ENCODE measurements around the gene FBP1. TPM values are rescaled to one million over a fixed set of nuclear protein-coding genes. Genes with fewer than 3 reads are reported as not detected.
"Not testable (repeated sequence)": the region's sequence is repeated elsewhere in the genome, so short reads cannot be mapped to it uniquely, and the experiment has no call there.

FBP1 gene
- total and polyA plus RNA-seq, 2 donors (not counting 3 experiments of a cell fraction or from before 2014, with no cell fraction given): 2.5 to 3.8 TPM

DNA sequence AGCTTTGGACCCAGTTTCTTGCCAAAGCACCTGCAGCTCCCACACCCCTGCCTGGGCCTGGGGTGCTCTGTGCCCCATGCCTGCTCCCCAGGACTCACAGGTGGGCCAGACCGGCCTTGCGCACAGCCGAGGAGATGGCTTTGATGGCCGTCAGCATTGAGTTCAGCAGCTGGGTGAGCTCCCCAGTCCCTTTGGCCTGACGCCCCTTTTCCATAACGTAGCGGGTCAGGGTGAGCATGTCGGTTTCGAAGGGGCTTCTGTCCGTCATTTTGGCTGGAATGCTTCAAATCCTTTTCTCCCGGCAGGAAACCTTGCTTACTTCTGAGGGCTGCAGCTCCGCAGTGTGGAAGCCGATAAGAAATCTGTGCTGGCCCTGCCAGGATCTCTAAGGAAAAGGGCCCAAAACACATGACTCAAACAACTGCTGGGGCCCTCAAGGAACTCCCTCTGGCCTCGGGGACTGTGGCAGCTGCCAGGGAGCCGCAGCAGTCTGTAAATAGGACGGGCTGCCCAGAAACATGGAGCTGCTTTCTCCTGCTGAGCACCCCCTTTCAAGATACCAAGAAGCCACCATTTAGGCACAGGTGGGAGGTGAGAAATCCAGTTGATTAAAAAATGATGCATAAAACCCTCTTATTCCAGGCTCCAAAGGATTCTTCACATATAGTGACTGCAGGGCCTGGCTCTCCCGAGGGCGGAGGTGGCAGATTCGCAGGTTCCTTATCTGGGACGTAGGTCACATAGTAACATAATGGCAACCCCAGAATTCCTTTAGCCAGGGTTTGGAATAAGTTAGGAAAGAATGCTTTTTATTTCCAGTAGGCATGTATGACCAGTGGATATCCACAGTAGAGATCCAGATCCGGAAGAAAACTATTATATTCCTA is 45.6 kb downstream of the FBP1 start, which contains the start of gene FBP2:
Gene FBP2 (minus strand): TSS at position 366 of the 887 bp plus-strand sequence. CDS start 98 bp downstream, at position 268.
- Histone ChIP-seq H4K20me1 (replicated peaks; ENCODE audit: control insufficient read depth, extremely low read depth, insufficient read depth, low read length) (no peaks in the 10 kb centered on the region), H3K4me1 (ENCODE audit: control insufficient read depth, extremely low read depth, insufficient read depth, low read length) (no peaks in the 10 kb centered on the region), H3K4me2 (ENCODE audit: insufficient read depth, low read length) (no peak within 1 kb of the TSS), H3K9ac (replicated peaks; ENCODE audit: extremely low read depth, insufficient read depth, low read length) (no peak within 1 kb of the TSS), H3K27me3 (ENCODE audit: control insufficient read depth in 2 of 2, insufficient read depth in 2 of 2, low read length in 2 of 2) (no peaks in the 10 kb centered on the region), H2AFZ (ENCODE audit: low read depth, low read length) (no peak within 1 kb of the TSS), H3K4me3 (replicated peaks in 1 of 3; ENCODE audit: insufficient read depth in 1 of 3, low read depth in 1 of 3, low read length in 3 of 3) (no peak within 1 kb of the TSS), H3K9me3 (replicated peaks; ENCODE audit: control insufficient read depth, insufficient read depth, low read length) (no peaks in the 10 kb centered on the region), H3K27ac (ENCODE audit: insufficient read depth, low read depth, low read length) (no peak within 1 kb of the TSS), H3K79me2 (ENCODE audit: control insufficient read depth, insufficient read depth, low read length) (no peaks in the 10 kb centered on the region), H3K36me3 (ENCODE audit: control insufficient read depth in 2 of 2, extremely low read depth in 1 of 2, insufficient read depth in 2 of 2, low read length in 2 of 2) (no peaks in the 10 kb centered on the region), H3K9me1 (replicated peaks; ENCODE audit: control insufficient read depth, extremely low read depth, insufficient read depth, low read length) (no peaks in the 10 kb centered on the region)
- TF ChIP-seq POLR2AphosphoS5 (IDR thresholded peaks at IDR 0.05; ENCODE audit: insufficient read depth, low read depth, low read length) (no peak), GATA2 (IDR thresholded peaks at IDR 0.05; ENCODE audit: insufficient read depth, insufficient read length, low read depth, low read length) (no peak), MAX (IDR thresholded peaks at IDR 0.05; ENCODE audit: insufficient read depth, insufficient read length) (no peak), CTCF (IDR thresholded peaks at IDR 0.05; ENCODE audit: extremely low read depth in 1 of 2, insufficient read depth in 1 of 2, low read depth in 1 of 2, low read length in 2 of 2) (no peak), POLR2A (IDR thresholded peaks at IDR 0.05; ENCODE audit: low read depth, low read length) (no peak), MYC (IDR thresholded peaks at IDR 0.05; ENCODE audit: low read depth, low read length) (no peak), EZH2 (IDR thresholded peaks at IDR 0.05; ENCODE audit: borderline replicate concordance, low read depth, low read length, severe bottlenecking) (no peak), FOS (IDR thresholded peaks at IDR 0.05; ENCODE audit: borderline replicate concordance, insufficient read depth, low read length) (no peak), JUN (IDR thresholded peaks at IDR 0.05; ENCODE audit: borderline replicate concordance, insufficient read depth, insufficient read length, low read depth) (no peak)
- peak; percentile 11 for DNase-seq (ENCODE audit: low read depth, low spot score)
- FAIRE-seq: no peak
- intact Hi-C loops (cut with micrococcal nuclease) (no loop called here), dilution Hi-C loops (cut with MboI; ENCODE audit: extremely low pct_ligation_motif_present, low sequenced_read_pairs) (no loop called here)
- ChIA-PET POLR2A (no interaction called here), CTCF (no interaction called here)
- no TSS peak for BruUV-seq (replicated peaks)

DNA sequence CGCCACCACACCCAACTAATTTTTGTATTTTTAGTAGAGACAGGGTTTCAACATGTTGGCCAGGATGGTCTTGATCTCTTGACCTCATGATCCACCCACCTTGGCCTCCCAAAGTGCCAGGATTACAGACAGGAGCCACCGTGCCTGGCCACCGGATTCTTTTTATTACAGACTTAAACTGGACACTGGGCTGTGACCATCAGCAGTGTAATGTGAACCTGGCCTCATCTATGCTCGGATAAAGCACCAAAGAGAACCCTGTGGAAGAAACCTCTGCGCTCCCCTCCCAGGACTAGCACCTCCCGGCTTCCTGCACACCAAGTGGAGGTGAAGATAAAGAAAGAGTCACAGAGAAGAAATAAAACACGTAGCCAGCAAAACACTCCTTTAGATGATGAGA is 46.6 kb downstream of the FBP1 start:
- H2AFZ ChIP-seq (ENCODE audit: low read depth, low read length); H4K20me1 ChIP-seq (replicated peaks; ENCODE audit: control insufficient read depth, extremely low read depth, insufficient read depth, low read length); dilution Hi-C loops (cut with MboI; ENCODE audit: extremely low pct_ligation_motif_present, low sequenced_read_pairs); H3K9me3 ChIP-seq (replicated peaks; ENCODE audit: control insufficient read depth, insufficient read depth, low read length); H3K4me2 ChIP-seq (ENCODE audit: insufficient read depth, low read length); H3K4me1 ChIP-seq (ENCODE audit: control insufficient read depth, extremely low read depth, insufficient read depth, low read length); H3K4me3 ChIP-seq (replicated peaks in 1 of 3; ENCODE audit: insufficient read depth in 1 of 3, low read depth in 1 of 3, low read length in 3 of 3); CTCF ChIA-PET; H3K79me2 ChIP-seq (ENCODE audit: control insufficient read depth, insufficient read depth, low read length); H3K27ac ChIP-seq (ENCODE audit: insufficient read depth, low read depth, low read length); BruUV-seq (replicated peaks); intact Hi-C loops (cut with micrococcal nuclease); POLR2A ChIA-PET; DNase-seq (ENCODE audit: low read depth, low spot score); FAIRE-seq; H3K27me3 ChIP-seq (ENCODE audit: control insufficient read depth in 2 of 2, insufficient read depth in 2 of 2, low read length in 2 of 2); H3K9me1 ChIP-seq (replicated peaks; ENCODE audit: control insufficient read depth, extremely low read depth, insufficient read depth, low read length); H3K36me3 ChIP-seq (ENCODE audit: control insufficient read depth in 2 of 2, extremely low read depth in 1 of 2, insufficient read depth in 2 of 2, low read length in 2 of 2); H3K9ac ChIP-seq (replicated peaks; ENCODE audit: extremely low read depth, insufficient read depth, low read length): not testable (repeated sequence)
